GM15510 (cell line): Measurements from ENCODE around the gene KRT5.

Source experiments
- POLR2A ChIP-seq: IDR thresholded peaks from 3 replicates; pipeline ENCODE4 v1.6.1; 2011; ENCODE audit warnings: borderline replicate concordance; ENCODE audit not compliant: insufficient read length; ENCODE audit errors: extremely low read depth

KRT5 gene

GRCh38 chr12:52496590-52497071 is 23.6 kb downstream of the KRT5 start:
- no peak for TF ChIP-seq POLR2A

GRCh38 chr12:52496054-52496453 is 24.1 kb downstream of the KRT5 start:
- no peak for TF ChIP-seq POLR2A

DNA sequence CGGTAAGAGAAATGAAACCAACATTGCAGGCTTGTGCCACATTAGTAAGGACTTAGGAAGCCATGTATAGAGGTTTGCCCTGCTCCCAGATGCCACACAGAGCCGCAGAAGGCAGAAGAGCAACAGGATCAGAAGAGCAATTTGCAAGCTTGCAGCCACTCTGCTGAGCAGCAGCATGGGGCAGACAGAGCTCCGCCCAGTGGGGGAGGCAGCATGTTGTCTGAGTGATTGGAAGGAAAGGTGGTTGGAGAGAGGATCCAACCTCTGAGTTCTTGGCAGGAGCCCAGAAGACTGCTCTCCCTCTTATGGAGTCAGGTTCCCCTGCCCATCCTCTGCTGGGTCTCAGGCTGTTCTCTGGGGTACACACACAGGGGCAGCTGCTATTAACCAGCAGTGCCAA is 24.8 kb downstream of the KRT5 start:
- TF ChIP-seq POLR2A: no peak

DNA sequence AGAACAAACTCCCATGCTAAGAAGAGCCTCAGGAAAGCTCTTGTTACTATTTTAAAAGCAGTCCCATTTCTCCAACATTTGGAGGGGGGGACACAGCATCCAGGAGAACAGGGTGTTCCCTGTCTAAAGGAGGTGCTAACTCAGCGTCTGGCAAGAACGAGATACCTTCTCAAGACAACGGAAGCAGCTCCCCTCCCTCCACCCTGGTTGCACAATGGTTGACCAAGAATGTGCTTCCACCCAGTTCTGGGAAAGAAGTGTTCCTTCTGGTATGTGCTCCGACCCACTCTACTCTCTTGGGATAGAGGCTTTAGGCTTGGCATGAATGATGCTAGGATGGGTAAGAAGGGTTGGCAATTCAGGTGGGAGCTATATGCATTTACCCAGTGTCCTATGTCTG is 25.7 kb downstream of the KRT5 start:
- TF ChIP-seq POLR2A: no peak

DNA sequence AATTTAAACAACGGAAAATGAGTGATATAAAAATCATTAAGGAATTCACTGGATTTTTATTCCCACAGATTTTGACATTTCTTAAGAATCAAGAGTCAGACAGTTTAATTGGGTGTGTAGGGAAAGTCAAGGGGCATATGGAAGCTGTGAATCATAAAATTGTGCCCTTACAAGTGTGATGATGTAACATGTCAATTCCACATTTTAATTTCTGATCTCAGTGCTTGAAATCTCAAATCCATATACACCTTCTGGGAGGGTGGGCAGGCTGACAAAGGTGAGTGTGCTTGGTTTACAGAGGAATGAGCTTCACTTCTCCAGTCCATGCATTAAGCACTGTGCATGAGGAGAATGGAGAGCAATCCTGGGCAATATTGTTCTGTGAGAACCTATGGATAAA is 26.1 kb downstream of the KRT5 start:
- TF ChIP-seq POLR2A: no peak

DNA sequence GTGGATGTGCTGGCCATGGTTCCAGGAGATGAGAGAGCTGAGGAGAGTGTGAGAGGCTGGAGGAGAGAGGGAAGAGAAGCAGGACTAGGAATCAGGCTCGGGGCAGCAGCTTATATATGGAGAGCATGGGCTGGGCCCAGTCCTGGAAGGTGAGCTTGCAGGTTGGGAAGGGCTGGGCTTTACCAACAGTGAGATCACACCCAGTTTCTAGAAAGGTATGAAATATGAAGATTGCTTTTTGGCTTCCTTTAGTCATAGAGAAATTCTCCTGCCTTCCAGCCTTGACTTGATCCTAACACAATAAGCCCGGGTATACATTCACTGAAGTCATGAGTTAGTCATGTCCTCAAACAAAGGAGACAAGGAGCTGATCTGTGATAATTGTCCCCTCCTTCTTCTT is 27.0 kb downstream of the KRT5 start, which contains the start of gene KRT6A:
KRT6A (minus strand) TSS at position 86 of the 400 bp plus-strand sequence; CDS start at position 17, 69 bp downstream.
- no peak for TF ChIP-seq POLR2A

DNA sequence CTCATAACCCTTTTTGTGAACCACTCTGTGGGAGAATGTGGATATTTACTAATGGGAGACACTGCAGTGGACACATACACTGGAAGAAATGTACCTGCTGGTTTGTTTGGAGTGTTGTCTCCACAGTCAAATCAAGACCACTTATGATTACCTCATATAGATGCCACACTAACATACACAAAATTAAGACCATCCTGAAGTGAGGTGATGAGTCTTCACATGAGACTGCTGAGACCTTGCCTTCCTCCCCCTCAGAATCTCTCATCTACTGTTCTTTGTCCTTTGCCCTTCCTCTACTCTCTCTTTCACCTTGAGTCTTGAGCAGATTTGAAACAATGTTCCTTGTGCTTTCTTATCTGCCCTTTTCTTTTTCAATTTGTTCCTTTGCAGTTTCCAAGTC is 31.5 kb downstream of the KRT5 start:
- no peak for TF ChIP-seq POLR2A

DNA sequence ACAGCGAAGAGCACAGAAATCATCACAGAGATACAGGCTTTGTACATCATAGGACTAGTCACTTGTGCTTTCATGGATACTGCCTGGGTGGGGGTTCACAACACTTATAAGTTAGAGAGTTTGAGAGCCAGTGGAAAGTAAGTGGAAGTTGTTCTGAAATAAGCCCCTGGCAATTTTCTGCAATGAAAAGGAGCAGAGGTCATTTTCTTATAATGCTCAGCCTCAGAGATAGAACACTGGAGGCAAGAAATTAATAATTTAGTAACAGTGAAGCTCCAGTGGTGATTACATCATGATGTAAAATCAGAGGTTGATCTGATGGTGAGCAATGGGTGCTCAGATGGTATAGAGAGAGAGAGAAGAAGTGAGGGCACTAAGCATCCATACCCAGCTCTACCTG is 33.0 kb downstream of the KRT5 start:
- no peak for TF ChIP-seq POLR2A

GRCh38 chr12:52486166-52487105 is 33.8 kb downstream of the KRT5 start:
- TF ChIP-seq POLR2A: no peak

- TF ChIP-seq POLR2A: no peak
Measured at GRCh38 chr12:52480073-52480472, 40.1 kb downstream of the KRT5 start.

GRCh38 chr12:52477651-52478050 is 42.5 kb downstream of the KRT5 start:
- TF ChIP-seq POLR2A: no peak

DNA sequence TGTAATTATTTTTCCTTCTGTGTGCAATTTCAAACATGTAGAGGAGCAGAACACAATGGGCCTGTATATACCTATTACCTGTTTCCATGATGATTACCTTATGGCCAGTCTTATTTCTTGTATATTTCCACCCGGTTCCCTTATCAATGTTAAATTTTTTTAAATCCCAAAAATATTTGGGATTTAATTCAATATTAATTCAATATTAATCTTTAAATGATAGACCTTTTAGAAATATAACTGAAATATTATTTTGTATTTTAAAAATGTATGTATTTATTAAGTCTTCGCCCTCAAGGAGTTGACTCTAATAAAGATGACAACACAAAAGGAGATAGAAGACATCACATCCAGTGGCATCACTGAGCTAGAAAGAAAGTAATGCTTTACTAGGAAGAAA is 46.0 kb downstream of the KRT5 start:
- TF ChIP-seq POLR2A: no peak

DNA sequence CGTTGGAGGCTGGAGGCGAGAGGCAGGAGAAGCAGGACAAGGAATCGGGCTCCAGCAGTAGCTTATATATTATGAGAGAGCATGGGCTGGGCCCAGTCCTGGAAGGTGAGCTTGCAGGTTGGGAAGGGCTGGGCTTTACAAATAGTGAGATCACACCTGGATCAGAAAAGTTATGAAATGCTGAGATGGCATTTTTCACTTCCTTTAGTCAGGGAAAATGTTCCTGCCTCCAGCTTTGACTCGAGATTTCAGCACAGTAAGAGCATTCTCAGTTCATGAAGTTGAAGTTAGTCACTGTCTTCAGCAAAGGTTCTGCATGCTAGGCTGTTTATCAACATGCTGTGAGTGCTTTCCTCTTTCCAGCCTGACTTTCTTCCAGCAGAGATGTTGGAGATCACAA is 46.4 kb downstream of the KRT5 start, which contains the start of gene KRT6C:
KRT6C (minus strand) TSS at position 38 of the 400 bp plus-strand sequence. CDS start 68 bp downstream, outside the sequence.
- TF ChIP-seq POLR2A: no peak

GRCh38 chr12:52469853-52470252 is 50.3 kb downstream of the KRT5 start:
- no peak for TF ChIP-seq POLR2A

- TF ChIP-seq POLR2A: no peak
Measured at GRCh38 chr12:52464897-52465296, 55.3 kb downstream of the KRT5 start.
